ENCODE data around the gene PSMD12.

PSMD12 gene

DNA sequence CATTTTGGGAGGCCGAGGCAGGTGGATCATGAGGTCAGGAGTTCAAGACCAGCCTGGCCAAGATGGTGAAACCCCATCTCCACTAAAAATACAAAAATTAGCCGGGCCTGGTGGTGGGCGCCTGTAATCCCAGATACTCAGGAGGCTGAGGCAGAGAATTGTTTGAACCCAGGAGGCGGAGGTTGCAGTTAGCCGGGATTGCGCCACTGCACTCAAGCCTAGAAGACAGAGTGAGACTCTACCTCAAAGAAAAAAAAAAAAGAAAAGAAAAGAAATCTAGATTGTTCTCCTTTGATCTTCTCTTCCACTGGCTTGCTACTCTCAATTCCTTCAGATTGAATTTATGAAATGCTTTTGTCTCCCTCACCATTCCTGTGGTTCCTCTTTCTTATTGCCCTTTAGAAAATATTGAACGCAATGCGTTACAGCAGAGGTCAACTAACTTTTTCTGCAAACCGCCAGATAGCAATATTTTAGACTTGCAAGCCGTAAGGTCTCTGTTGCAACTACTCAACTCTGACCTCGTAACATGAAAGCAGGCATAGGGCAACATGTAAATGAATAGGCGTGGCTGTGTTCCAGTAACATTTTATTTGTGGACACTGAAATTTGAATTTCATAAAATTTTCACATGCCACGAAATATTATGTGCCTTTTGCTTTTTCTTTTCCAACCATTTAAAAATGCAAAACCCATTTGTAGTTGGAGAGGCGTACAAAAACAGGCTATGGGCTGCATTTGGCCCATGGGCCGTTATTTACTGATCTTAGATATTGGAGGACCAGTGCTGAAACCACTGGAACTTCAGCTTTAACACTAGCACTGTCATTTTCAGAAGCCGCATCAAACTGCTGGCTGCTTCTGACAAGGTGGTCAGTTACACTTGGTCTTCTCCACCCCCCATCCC is 35.5 kb upstream of the PSMD12 start:
- no peak for TF ChIP-seq RAD21 (IDR thresholded peaks at IDR 0.05; ENCODE audit: low read depth)
- TF ChIP-seq CEBPB (IDR thresholded peaks at IDR 0.05), result no peak
- TF ChIP-seq FOXM1 (IDR thresholded peaks at IDR 0.05; ENCODE audit: borderline replicate concordance, low read depth), result no peak
- no peak for TF ChIP-seq CREB1 (IDR thresholded peaks at IDR 0.05; ENCODE audit: low read depth)
- no peak for TF ChIP-seq YY1 (IDR thresholded peaks at IDR 0.05; ENCODE audit: low read depth)

DNA sequence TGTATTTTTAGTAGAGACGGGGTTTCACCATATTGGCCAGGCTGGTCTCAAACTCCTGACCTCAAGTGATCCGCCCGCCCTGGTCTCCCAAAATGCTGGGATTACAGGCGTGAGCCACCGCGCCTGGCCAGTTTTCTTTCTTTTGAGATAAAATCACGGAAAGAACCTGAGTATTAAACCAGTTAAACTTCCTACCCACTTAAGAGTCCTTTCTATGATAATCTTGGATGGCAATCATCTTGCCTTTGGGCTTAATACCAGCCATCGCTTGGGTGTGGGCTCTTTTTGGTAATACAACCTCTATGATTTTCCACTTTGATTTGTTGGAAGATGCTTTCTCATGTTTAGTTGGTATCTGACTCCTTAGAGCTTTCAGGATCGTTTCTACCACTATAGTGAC is 34.7 kb upstream of the PSMD12 start:
- TF ChIP-seq TCF12 (IDR thresholded peaks at IDR 0.05; ENCODE audit: low read depth) (no peak), TAF1 (IDR thresholded peaks at IDR 0.05; ENCODE audit: low read depth) (no peak), YY1 (IDR thresholded peaks at IDR 0.05; ENCODE audit: low read depth) (no peak), TEAD4 (IDR thresholded peaks at IDR 0.05) (no peak), EGR1 (IDR thresholded peaks at IDR 0.05) (no peak), EP300 (IDR thresholded peaks at IDR 0.05; ENCODE audit: borderline replicate concordance) (no peak), CEBPB (IDR thresholded peaks at IDR 0.05) (no peak), ZBTB7A (IDR thresholded peaks at IDR 0.05; ENCODE audit: low read depth) (no peak), FOXM1 (IDR thresholded peaks at IDR 0.05; ENCODE audit: borderline replicate concordance, low read depth) (no peak), CREB1 (IDR thresholded peaks at IDR 0.05; ENCODE audit: low read depth) (no peak), NFIC (IDR thresholded peaks at IDR 0.05) (no peak)
- TF ChIP-seq, protein P1, sequence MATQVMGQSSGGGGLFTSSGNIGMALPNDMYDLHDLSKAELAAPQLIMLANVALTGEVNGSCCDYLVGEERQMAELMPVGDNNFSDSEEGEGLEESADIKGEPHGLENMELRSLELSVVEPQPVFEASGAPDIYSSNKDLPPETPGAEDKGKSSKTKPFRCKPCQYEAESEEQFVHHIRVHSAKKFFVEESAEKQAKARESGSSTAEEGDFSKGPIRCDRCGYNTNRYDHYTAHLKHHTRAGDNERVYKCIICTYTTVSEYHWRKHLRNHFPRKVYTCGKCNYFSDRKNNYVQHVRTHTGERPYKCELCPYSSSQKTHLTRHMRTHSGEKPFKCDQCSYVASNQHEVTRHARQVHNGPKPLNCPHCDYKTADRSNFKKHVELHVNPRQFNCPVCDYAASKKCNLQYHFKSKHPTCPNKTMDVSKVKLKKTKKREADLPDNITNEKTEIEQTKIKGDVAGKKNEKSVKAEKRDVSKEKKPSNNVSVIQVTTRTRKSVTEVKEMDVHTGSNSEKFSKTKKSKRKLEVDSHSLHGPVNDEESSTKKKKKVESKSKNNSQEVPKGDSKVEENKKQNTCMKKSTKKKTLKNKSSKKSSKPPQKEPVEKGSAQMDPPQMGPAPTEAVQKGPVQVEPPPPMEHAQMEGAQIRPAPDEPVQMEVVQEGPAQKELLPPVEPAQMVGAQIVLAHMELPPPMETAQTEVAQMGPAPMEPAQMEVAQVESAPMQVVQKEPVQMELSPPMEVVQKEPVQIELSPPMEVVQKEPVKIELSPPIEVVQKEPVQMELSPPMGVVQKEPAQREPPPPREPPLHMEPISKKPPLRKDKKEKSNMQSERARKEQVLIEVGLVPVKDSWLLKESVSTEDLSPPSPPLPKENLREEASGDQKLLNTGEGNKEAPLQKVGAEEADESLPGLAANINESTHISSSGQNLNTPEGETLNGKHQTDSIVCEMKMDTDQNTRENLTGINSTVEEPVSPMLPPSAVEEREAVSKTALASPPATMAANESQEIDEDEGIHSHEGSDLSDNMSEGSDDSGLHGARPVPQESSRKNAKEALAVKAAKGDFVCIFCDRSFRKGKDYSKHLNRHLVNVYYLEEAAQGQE (IDR thresholded peaks at IDR 0.05; ENCODE audit: low read depth), result no peak
- TF ChIP-seq, protein P2, sequence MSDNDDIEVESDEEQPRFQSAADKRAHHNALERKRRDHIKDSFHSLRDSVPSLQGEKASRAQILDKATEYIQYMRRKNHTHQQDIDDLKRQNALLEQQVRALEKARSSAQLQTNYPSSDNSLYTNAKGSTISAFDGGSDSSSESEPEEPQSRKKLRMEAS (IDR thresholded peaks at IDR 0.05), result no peak
- TF ChIP-seq, protein P3, sequence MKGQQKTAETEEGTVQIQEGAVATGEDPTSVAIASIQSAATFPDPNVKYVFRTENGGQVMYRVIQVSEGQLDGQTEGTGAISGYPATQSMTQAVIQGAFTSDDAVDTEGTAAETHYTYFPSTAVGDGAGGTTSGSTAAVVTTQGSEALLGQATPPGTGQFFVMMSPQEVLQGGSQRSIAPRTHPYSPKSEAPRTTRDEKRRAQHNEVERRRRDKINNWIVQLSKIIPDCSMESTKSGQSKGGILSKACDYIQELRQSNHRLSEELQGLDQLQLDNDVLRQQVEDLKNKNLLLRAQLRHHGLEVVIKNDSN (IDR thresholded peaks at IDR 0.05), result no peak

DNA sequence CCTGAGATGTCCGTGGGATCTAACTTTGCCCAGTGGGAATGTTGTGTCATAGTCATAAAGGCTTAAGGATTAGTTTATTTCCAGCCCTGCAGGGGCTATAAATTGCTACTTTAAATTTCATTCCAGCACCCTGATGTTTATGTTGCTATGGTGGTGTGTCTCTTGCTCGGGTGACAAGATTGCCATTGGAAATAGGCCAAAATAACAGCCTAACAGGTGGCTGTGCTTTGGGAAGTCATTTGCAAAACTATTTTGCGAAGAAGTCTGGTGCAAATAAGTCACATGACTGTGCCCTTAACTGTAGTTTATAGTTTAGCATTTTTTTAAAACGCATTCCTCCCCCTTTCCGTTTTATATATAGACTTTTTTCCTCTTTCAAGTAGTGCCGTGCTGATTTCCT is 33.8 kb upstream of the PSMD12 start:
- TF ChIP-seq EGR1 (IDR thresholded peaks at IDR 0.05) (no peak), FOXM1 (IDR thresholded peaks at IDR 0.05; ENCODE audit: borderline replicate concordance, low read depth) (no peak), YY1 (IDR thresholded peaks at IDR 0.05; ENCODE audit: low read depth) (no peak), CEBPB (IDR thresholded peaks at IDR 0.05) (no peak), EP300 (IDR thresholded peaks at IDR 0.05; ENCODE audit: borderline replicate concordance) (no peak), TAF1 (IDR thresholded peaks at IDR 0.05; ENCODE audit: low read depth) (no peak), CREB1 (IDR thresholded peaks at IDR 0.05; ENCODE audit: low read depth) (no peak), TEAD4 (IDR thresholded peaks at IDR 0.05) (no peak), TCF12 (IDR thresholded peaks at IDR 0.05; ENCODE audit: low read depth) (no peak), ZBTB7A (IDR thresholded peaks at IDR 0.05; ENCODE audit: low read depth) (no peak)

DNA sequence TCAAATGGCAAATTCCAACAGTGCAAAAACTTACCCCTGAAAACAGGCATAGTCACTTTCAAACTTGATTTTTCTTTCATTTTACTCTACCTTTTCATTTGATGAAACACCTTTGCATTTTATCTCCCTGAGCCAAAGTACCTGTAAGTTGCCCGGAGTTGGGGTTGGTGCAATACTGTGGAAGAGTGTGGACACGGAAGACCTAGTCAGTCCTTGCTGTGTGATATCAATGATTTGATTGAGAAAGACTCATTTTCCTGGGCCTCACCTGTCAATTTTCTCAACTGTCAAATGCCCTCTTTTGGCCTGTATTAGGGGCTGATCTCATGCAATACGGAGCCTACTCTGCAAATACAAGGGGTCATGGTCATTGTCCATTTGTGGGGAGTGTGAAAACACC is 33.3 kb upstream of the PSMD12 start:
- TF ChIP-seq, protein P2 (IDR thresholded peaks at IDR 0.05), result no peak
- TF ChIP-seq ZBTB7A (IDR thresholded peaks at IDR 0.05; ENCODE audit: low read depth), result no peak
- TF ChIP-seq CREB1 (IDR thresholded peaks at IDR 0.05; ENCODE audit: low read depth), result no peak
- TF ChIP-seq, protein P3 (IDR thresholded peaks at IDR 0.05), result no peak
- no peak for TF ChIP-seq EP300 (IDR thresholded peaks at IDR 0.05; ENCODE audit: borderline replicate concordance)
- no peak for TF ChIP-seq CEBPB (IDR thresholded peaks at IDR 0.05)
- no peak for TF ChIP-seq FOXM1 (IDR thresholded peaks at IDR 0.05; ENCODE audit: borderline replicate concordance, low read depth)
- TF ChIP-seq TEAD4 (IDR thresholded peaks at IDR 0.05), result no peak
- no peak for TF ChIP-seq NFIC (IDR thresholded peaks at IDR 0.05)
- TF ChIP-seq EGR1 (IDR thresholded peaks at IDR 0.05), result no peak
- no peak for TF ChIP-seq TAF1 (IDR thresholded peaks at IDR 0.05; ENCODE audit: low read depth)
- no peak for TF ChIP-seq YY1 (IDR thresholded peaks at IDR 0.05; ENCODE audit: low read depth)
- no peak for TF ChIP-seq RAD21 (IDR thresholded peaks at IDR 0.05; ENCODE audit: low read depth)

DNA sequence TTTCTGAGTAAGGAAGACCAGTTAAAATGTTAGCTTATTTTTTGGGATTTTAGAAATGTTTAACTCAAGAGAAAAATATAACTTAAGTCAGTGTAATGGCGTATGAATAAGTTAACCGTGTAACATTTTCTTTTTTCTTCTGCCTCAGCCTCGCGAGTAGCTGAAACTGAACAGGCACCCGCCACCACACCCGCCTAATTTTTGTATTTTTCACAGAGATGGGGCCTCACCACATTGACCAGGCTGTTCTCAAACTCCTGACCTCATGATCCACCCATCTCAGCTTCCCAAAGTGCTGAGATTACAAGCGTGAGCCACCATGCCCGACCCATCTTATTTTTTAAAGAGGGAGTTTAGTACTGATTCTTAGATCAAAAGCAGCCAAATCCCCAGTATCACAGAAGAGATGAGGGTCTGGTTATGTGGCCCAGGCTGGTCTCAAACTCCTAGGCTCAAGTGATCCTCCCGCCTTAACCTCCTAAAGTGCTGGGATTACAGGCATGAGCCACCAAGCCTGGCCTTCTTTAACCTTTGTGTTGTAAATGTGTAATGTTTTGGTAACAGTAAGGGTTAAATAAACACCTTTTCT is 27.5 kb upstream of the PSMD12 start:
- TF ChIP-seq, protein P3 (IDR thresholded peaks at IDR 0.05), result no peak
- TF ChIP-seq TEAD4 (IDR thresholded peaks at IDR 0.05) (no peak), CEBPB (IDR thresholded peaks at IDR 0.05) (no peak), CREB1 (IDR thresholded peaks at IDR 0.05; ENCODE audit: low read depth) (no peak), RAD21 (IDR thresholded peaks at IDR 0.05; ENCODE audit: low read depth) (no peak)
- TF ChIP-seq, protein P2 (IDR thresholded peaks at IDR 0.05), result no peak

DNA sequence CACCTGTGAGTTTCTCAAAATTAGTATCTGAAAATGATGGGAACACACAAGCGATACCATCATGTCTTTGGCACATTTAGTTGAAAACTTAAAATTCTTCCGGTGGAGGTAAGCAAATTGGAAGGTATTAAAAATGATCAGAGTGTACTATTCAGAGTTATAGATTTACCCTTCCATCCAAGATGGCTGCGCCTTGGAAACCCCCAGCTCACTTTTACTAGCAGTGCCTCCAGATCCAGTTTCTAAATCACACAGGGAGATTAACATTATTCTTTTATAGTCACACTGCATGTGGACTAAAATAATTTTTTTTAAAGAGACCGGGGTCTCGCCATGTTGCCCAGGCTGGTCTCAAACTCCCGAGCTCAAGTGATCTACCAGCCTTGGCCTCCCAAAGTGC is 25.7 kb upstream of the PSMD12 start:
- TF ChIP-seq YY1 (IDR thresholded peaks at IDR 0.05; ENCODE audit: low read depth) (no peak), NFIC (IDR thresholded peaks at IDR 0.05) (no peak), RAD21 (IDR thresholded peaks at IDR 0.05; ENCODE audit: low read depth) (no peak), CREB1 (IDR thresholded peaks at IDR 0.05; ENCODE audit: low read depth) (no peak), TAF1 (IDR thresholded peaks at IDR 0.05; ENCODE audit: low read depth) (no peak), ZBTB7A (IDR thresholded peaks at IDR 0.05; ENCODE audit: low read depth) (no peak), EGR1 (IDR thresholded peaks at IDR 0.05) (no peak), EP300 (IDR thresholded peaks at IDR 0.05; ENCODE audit: borderline replicate concordance) (no peak), FOXM1 (IDR thresholded peaks at IDR 0.05; ENCODE audit: borderline replicate concordance, low read depth) (no peak), TEAD4 (IDR thresholded peaks at IDR 0.05) (no peak), TCF12 (IDR thresholded peaks at IDR 0.05; ENCODE audit: low read depth) (no peak), CEBPB (IDR thresholded peaks at IDR 0.05) (no peak)
- TF ChIP-seq, protein P3 (IDR thresholded peaks at IDR 0.05), result no peak
- TF ChIP-seq, protein P1 (IDR thresholded peaks at IDR 0.05; ENCODE audit: low read depth), result no peak
- TF ChIP-seq, protein P2 (IDR thresholded peaks at IDR 0.05), result no peak
